GDM1 (cell line): ENCODE data around the gene CNTNAP4.

ENCODE experiments used
- DNase-seq: peaks from one replicate; lab custom pipeline; 2025; lab: John Stamatoyannopoulos, UW

CNTNAP4 gene

DNA sequence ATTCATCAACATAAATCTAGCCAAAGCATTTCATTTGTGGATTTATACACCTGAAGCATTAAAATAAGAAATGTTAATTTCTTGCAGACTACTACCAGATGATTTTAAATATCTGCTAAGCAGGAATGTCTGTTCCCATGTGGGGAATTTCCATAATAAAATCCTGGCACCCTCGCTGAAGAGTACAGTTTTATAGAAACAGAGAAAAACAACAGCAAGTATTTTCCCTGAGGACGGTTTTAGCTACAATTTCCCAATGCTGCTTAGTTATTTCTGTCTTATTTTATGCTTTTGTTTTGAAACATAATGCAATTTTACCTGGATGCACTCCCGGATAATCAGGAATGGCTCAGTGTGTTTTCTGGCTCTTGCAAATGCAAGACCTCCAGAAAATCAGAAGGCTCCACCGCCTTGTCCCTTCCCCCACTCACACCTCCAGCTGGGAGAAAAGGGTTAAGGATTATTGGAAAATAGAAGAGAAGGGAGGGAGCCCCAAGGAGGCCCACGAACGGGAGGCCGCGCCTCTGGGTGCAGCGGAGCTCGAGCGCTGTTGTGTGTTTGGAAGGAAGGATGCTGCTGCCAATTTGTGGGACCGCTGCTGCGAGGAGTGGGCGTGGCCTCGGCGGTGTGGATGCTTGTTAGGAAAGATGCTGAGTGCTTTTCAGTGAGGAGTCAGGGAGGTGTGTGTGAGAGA lies at the start of gene CNTNAP4:
TSS of gene CNTNAP4 (plus strand) at position 657 of the 694 bp plus-strand sequence. CDS start 262 bp downstream, outside the sequence.
- DNase-seq, result no peak

DNA sequence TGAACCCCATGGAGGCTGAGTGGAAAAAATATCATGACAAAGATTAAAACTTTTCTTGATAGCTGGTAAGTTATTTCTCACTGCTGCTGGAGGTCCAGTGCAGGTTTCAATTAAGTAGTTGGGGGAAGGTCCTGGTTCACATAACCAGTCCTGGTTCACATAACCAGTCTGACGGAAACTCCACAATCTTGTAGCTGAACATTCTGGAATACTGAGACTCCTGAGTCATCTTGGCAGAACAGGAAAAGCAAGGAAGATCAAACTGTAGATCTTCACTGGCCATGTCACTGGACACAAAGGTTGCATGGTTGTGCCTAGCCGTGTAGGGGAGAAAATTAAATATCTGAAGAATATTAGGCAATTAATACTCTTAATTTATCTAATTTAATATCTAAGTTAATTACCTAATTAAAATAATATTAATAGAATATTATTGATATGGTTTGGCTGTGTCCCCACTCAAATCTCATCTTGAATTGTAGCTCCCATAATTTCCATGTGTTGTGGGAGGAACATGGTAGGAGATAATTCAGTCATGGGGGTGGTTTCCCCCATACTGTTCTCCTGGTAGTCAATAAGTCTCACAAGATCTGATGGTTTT lies 48.6 kb upstream of the CNTNAP4 start:
- no peak for DNase-seq

DNA sequence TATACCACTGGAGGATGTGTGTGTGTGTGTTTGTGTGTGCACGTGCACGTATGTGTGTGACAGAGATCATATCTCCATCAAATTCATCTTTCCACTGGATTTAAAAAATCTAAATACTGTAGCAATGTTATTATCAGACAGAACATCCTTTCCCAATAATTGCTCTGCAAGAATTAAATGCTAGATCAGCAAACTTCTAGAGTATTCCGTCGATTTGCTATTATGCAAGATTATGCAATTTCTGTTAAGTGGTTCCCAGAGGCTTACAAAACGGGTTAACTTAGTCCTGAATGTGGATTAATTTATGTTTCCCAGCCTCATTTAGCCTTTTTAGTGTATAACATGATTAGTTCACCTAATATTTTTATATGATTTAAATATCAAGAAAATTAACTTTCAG lies 44.5 kb upstream of the CNTNAP4 start:
- DNase-seq, result no peak

DNA sequence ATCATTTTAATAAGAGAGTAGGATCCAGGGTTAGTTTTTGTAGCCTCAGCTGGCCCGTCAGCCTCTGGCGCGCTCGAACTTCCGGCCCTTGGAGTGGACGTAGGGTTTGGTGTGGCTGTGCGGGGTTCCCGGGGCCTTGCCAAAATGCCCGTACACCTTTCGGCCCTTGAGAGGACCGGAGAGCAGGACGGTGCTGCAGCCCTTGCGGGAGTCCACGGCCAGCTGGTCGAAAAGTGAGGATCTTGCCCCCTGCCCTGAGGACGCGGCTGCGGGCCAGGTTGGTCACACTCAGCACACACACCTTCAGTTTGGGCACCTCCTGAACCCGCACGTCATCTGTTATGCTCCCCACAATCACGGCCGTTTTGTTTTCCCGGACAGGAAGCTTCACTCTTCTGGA lies 42.2 kb upstream of the CNTNAP4 start:
- DNase-seq, result no peak

DNA sequence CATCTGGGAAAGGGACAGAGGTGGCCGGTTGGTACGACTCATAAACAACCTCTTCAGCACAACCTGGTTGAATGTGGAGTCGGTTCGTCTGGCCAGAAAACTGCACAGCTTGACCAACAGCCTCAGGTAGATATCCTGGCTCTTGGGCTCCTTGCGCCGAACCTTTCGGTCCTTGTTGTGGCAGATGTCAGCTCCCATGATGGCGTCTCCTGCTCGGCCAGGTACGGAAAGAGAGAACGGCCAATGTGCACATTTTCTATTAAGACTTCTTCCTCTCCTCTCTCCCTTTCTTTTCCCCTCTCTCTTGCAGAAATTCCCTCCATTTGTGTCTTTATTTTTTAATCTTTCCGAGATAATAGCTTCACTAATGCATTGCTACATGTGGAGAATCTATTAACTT lies 41.8 kb upstream of the CNTNAP4 start:
- no peak for DNase-seq

DNA sequence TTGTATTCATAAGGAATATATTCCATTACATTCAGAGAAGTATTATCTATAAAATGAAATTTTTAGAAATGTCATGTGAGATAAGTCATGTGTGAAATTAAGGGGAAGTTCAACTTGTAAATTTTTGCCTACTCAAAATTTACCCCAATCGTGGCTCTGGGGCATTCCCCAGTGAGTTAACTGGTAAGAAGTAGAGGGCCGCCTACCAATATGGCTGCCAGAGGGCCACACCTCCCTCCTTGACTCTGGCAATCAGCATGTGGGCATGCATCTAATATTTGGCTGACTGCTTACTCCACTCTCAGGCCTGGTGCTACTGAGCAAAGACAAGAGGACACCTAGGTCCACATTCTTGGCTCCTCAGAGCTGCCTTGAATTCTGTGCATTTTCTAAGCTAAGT lies 39.7 kb upstream of the CNTNAP4 start:
- no peak for DNase-seq

DNA sequence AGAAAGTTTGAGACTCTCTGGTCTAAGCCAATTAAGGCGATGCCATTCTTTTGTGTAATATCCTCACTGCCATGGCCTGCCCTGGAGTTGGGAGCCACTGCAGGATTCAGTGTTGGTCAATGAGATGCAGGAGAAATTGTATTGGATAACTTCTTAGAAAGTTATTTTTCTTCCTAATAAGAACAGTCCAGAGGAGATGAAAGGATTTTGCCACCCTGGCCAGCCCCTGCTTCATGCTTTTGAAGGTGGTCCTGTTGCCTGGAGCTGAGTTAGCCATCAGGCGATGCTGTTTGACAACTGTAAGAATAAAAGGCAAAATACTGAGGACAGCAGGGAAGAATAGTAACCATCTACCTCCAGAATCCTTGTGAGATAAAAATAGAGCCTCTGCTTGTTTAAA lies 35.4 kb upstream of the CNTNAP4 start:
- no peak for DNase-seq

DNA sequence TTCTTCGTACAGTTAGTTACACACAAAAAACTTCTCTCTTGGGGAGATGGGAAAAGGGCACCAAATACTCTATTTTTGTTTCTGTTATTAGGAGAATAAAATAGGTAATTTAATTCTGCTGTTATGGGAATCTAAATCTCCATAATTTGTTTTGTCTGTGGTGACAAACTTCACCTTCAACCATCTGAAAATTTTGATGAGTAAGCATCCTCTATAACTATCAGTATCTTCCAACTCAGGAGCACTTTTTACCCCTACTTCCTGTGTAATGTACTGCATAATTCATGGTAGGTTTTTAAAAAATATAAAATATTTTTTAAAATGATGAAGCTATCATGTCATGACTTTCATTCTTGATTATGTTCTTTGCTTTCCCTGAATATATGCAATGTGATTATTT lies 33.6 kb upstream of the CNTNAP4 start:
- no peak for DNase-seq

DNA sequence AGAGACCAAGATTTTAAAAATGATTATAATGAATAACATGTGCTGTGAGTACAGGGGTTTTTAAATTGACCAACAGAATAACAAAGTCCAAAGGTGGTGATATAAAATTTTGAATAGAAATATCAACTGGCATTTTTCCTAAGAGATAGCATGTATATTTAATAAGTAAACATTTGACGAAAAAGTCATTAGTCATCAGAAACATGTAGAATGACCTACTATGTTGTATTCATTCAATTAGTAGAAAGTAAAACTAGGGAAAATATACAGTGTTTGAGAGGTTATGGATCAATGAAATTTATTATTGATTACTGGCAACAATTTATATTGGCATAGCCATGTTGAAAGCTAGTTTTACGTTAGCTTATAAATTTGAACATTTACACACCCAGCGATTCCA lies 30.6 kb upstream of the CNTNAP4 start:
- no peak for DNase-seq

DNA sequence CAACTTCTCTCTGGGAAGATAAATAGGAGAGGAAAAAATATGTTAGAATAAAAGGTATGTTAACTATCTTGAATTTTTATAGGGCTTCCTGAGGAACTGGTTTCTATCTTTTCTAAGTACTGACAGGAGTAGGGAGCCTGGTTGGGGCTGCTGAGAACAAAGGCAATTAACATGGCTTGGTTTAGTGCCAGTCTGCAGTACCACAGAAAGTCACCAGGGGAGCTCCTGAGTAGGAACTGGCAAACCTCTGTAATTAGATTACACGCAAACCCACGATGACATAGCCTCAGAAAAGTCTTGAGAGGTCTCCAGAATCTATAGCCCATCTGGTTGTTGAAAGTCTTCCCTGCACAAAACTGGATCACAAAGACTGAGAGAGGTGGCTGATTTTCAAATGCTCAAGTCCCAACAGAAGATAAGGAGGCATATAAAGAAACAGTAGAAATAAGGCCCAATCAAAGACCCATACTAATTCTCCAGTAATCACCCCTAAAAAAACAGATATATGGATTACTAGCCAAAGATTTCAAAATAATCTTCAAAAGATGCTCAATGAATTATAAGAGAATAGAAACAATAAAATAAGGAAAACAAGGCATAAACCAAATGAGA lies 11.7 kb upstream of the CNTNAP4 start:
- no peak for DNase-seq

DNA sequence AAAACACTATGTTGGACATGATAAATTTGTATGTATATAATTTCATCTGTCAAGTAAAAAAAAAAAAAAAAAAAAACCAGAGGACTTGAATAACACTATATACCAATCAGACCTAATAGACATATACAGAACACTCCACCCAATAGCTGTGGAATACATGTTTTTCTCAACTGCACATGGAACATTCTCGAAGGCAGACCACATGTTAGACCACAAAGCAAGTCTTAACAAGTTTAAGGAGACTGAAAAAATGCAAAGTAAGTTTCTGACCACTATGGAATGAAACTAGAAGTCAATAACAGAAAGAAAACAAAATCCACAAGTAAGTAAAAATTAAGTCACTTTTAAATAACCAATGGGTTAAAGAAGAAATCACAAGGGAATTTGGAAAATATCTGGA lies 8.4 kb upstream of the CNTNAP4 start:
- DNase-seq, result no peak

DNA sequence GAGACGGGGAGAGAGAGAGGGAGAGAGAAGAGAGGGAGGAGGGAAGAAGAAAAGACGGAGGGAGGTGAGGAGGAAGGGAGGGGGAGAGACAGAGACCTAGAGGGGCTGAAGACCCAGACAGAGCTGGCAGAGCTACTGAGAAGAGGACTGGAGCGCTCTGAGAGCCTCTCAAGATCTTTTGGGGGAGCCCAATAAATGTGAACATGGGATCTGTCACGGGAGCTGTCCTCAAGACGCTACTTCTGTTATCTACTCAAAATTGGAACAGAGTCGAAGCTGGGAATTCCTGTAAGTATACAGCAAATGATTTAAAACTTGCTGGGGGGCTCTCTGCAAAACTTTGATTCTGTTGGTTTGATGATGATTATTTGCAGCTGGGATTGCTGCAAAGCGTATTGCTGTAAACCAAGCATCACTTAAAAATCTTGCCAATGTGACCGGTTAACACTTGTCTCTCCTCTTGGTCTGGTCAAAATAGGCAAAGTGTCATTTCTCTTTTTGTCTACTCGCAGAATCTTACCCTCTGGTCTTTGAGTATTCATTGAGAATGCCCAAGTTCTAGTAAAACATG lies 344 bp downstream of the CNTNAP4 start:
- DNase-seq, result no peak

DNA sequence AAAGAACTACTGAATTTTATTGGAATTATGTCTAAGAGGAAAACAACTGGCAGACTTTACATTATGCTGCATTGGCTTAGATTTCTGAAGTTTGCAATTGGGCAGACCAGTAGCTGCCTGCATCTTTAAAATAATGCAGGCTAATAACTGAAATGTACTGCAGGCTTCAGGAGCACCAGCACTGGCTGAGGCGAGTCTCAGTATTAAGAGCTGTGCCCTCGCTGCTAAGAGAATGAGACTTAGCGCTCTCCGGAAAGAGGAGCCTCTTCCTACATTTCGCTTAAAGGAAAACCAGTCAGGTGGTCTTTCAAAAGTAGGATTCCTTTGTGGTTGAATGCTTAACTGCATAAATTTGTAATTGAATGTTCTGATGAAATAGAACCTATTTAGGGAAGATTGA lies 885 bp downstream of the CNTNAP4 start:
- no peak for DNase-seq

DNA sequence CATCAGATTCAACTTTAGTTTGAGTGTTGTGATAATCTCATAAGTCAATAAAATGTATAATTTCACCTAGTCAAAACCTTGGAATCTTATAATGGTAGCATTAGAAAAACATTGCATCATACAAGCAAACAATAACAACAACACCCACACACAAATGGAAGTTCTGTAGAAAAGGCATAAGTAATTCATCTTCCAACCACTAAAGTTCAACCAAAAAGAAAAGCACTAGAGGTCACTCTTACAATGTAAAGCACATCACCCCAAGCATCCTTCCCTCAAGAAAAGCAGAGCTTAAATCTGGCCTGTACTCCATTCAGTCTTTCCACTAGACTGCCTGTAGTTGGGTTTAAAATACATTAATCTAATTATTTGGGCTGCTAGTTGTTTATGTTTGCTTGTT lies 1.8 kb downstream of the CNTNAP4 start:
- DNase-seq, result no peak

DNA sequence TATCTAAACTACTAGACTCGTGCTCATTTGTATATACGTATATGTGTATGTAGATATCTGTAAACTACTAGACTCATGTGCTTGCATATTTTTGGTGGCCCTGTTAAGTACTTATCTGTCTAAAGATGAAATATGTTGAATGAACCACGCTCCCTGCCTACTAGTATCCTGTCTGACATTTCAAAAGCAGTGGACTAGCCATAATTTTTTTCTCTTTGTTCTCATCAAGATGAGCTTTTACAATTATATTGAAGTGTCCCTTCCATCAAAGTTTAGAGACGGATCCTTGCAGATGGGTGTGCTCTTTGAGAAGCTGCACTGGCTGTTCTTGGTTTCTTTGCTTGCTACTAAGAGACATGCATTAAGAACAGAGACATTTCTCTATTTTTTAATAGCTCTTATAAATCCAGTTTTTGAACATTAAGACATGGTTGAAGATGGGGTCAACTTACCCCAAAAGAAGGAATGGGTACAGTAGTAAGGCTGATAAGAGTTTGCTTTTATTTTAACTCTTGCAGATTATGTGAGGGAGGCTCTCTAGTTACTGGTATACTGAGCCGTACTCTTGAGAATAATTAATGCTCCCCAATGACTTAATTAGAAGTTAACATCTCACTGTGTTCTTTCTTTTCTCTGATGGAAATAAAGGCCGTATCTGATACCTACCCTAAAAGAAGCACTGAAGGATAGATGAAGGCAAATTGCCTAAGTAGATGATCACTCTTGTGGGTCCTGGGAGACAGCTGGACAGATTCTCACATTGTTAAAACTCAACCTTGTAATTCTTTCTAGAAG lies 3.4 kb downstream of the CNTNAP4 start:
- no peak for DNase-seq

DNA sequence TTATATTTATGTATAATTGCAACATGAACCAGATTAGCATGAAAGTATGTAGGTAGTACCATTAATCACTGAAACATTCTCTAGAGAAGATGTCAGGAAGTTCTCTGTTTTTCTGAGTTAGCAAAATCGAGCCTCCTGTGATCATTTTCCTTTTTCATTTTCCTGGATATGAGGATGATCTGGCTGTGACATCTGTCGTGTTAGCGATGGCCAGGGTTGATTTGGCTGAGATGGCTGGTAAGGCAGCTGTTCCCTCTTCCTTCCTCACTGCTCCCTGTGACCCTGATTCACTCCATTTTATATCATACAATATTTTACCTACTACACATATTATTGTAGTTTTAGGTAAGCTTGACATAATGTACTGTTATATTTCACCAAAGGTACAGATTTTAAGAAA lies 10.3 kb downstream of the CNTNAP4 start:
- no peak for DNase-seq

DNA sequence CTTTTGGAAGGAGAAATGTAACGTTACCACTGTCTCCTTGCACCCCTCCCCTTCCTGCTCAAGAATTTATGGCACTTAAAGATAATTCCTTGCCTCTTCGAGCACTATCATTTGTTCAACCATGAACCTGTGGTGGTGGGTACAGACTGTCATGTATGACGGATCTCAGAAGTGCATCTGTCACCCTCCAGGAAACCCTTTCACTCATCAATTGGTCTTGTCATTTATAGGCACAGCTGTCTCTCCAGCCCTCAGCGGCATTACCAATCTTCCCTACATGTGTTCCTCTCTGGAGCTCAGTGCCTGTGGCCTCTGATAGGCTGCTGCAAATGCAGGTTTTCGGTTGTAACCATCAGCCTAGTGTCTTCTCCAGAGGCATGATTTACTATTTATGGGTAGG lies 15.0 kb downstream of the CNTNAP4 start:
- DNase-seq, result no peak

DNA sequence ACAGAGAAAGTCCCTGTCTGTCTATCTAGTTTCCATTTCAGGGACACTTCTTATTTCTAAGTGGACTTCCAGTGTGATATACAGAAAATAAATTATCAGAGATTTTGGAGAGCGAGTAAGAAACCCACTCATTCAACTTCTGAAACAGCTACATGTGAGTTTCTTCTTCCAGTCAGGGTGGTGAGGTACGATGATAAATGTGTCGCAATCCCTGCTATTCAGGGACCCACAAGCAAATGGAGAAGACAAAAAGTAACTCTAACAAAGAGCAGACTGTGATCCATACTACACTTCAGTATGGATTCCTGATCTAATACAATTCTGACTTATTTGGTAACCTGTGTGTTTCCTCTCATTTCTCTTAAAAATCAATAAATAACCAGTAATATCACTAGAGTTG lies 16.8 kb downstream of the CNTNAP4 start:
- no peak for DNase-seq

DNA sequence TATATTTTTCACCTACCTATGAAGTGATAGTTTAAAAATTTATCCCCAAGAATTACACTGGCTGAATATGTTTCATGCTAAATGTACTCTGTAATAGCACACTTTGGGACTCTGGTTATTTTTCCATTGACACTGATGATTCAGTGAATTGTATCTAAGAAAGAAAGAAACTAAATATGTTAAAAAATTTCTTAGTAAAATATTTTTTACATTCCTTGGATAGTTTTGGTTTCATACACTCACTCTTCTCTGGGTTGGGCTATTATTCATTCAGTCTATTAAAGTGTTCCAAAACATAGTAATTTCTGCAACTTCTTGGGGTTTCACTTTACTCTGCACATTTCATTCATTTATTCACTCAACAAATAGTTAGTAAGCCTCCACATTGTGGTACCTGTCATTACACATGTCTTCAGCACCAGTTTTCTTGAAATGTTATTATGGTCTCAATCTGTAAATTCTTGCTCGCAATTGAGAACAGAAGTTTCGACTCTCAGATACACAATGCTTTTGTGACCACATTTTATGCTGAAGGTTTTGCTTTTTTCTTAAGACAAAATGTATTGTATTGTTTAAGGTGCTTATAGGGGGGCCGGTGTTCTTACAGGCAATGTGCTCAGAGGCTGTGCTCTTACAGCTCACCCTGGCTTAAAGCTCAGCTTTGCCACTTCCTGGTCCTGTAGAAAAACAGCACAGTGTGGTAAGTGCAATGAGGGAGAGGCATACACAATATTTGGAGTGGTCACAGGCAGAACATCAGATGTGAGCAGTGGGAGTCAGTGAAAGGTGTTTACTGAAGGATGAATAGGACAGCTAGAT lies 17.4 kb downstream of the CNTNAP4 start:
- no peak for DNase-seq

DNA sequence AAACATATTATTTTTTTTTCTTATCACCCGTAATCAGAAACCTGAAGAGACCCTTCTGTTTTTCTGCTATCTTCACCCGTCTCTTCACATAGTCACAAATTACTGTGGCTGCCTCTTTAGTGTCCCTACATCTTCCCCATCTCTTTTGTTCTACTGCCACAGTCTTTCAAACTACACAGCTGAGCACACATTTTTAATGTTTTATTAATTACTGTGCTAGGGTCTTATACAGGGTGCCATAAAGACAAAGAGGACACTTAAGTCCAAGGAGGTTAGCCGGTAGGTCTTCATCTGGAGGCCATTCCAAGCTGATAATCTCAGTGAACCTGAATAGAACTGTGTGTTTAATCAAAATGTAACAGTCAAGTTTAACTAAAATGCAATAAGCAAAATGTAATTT lies 20.7 kb downstream of the CNTNAP4 start:
- no peak for DNase-seq

DNA sequence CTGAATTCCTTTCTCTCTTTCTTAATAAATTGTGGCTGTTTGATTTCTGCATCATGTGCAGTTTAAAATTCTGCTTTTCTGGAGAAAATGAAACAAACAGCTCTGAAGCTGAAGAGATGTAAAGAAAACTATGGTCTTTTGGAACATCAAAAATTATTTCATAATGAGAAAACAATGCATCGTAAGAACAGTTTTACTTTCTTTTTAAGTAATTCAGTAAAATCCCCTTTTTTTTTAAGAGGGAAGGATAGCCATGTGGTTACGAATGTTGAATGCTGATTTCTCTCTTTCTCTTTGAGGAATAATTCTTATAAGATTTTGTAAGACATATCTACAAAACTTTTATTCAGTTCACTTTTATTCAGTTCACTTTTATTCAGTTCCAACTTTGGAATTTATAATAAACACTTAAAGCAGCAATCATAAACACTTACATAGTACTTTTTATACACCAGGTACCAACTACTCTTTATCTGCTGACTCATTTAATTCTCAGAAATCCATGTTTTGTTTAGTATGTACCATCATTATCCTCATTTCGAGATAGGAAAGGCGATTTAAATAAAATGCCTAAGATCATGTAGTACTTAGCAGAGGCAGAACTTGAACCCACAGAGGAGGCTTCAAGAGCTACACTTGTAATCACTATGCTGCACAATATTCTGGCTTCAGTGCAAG lies 26.6 kb downstream of the CNTNAP4 start:
- no peak for DNase-seq
